HG02623 (cell line): ENCODE results near the gene MAPK8IP3.
"Not testable (repeated sequence)": the region's sequence is repeated elsewhere in the genome, so short reads cannot be mapped to it uniquely, and the experiment has no call there.

Source experiments
- ATAC-seq: cut with Tn5 transposase; IDR thresholded peaks from one replicate; pipeline ENCODE4 v1.9.1; 2021; ENCODE audit warnings: moderate library complexity; ENCODE audit not compliant: unreplicated experiment

MAPK8IP3 gene

DNA sequence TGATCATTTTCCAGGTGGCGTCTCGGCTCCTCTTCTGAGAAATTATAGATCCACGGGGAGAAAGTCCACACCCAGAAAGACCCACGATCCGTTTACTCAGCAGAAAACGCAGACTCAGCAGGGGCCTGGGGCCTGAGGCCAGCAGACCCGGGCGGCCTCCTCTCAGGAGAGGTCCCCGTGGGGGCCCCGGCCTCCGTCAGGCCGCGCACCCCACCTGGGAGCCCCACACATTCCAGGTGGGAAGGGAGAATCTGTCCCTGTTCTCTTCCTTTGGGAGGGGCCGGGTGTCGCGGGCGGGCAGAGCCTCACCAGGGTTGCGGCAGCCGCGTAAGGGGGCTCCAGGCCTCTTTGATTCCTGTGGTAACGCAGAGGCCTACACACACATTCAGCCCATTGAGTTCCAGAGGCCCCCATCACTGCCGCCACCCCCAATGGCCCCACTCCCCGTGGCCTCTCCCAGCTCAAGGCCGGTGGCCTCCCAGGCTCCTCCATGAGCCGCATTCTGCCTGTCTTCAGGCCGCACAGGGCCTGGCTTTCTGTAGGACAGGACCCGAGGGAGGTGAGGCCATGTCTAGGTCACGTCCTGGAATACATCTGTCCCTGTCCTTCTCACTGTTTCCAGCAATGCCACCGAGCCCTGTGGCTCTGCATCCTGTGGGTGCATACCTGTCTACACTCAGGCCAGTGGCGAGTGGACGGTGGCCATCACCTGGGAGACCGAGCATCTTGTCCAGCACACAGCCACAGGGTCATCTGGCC lies 89.1 kb downstream of the MAPK8IP3 start:
- no peak for ATAC-seq

DNA sequence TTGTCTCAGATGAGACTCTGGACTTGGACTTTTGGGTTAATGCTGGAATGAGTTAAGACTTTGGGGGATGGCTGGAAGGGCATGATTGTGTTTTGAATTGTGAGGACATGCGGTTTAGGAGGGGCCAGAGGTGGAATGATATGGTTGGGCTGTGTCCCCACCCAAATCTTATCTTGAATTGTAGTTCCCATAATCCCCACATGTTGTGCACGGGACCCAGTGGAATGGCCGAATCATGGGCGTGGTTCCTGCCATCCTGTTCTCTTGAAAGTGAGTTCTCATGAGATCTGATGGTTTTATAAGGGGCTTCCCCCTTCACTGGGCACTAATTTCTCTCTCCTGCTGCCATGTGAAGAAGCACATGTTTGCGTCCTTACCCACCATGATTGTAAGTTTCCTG lies 93.3 kb downstream of the MAPK8IP3 start:
- not testable (repeated sequence) for ATAC-seq

DNA sequence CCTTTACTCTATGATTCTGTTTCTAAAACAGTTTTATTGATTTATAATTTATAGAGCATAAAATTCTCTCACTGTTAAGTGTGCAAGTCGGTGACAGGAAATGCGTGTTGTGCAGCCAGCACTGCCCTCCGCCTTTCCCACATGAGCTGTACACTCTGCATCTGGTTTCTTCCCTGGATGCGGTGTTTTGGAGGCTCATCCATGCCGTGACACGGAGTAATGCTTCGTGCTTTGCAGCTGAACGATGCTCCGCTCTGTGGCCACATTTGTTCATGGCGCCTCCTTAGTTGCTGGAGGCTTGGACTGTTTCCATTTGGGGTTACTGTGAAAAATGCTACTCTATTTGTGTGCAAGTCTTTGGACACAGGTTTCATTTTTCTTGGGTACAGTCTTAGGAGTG lies 94.7 kb downstream of the MAPK8IP3 start:
- ATAC-seq: no peak

DNA sequence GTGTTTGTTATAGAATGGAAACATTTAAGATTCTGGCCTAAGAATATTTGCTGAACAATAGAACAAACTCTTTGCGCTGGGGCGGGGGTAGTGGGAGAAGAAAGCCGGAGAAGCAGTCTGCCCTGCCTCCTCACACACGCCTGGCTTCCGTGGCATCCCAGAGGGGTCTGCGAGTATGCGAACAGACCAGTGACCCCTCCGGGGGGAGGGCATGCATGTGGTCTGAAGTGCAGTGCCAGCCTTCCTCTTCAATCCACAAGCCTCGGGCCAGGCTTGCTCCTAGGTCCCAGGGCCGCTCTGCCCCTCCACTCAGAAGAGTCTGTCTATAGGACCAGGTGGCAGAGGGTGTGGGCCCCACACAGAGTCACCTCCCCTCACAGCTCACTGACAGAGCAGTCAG lies 101.6 kb downstream of the MAPK8IP3 start:
- no peak for ATAC-seq

DNA sequence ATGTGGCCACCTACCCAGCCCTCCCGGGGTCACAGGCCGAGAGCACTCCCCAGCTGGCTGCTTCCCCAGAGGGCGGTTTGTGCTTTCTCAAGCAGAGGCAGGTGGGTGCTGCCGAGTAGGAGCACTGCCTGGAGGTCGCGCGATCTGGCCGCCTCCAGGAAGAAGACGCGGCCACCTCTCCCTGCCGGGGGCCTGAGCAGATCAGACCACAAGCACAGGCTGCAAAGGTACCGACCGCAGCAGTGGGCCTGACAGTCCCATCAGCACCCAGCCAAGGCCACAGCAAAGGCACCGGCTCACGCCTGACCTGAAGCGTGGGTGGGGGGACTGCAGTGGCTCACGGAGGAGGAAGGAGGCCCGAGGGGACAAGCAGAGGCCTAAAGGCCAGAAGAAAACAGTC lies 102.7 kb downstream of the MAPK8IP3 start:
- ATAC-seq: no peak

DNA sequence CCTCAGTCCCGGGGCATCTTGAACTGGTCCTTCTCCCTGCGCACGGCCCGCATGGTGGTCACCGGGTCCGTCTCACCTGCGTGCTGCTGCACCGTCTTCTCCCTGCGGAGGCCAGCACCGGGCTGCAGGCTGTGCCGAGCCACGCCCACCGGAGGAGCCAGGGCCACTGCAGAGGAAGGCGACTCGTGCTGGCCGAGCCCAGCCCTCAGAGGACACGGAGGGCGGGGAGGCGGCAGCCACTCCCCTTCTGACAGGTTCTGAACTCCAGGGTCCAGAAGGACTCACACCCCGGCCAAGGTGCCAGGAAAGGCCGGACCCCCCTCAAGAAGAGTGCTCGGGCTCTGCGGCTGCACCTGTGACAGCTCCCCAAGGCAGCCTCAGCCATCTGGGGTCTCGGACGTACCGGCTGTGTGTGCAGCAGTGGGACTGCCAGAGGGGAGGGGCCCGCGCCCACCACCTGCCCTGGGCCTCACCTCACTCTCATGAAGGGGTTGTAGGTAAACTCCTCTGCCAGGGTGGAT lies 103.3 kb downstream of the MAPK8IP3 start:
- no peak for ATAC-seq

DNA sequence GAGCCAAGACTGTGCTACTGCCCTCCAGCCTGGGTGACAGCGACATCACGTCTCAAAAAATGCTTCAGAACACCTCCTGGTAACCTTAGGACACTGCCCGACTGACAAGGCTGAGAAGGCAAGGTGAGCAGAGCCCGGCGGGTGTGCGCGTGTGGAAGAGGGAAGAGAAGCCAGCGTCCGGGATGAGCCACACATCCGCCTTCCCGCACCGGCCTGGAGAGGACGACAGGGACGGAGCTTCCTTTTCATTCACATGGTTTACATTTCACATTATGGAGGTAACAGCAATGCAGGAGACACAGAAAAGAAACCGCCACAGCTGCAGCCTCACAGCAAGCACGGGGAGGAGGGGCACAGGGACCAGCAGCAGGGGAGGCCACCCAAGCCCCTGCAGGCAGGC lies 104.1 kb downstream of the MAPK8IP3 start:
- no peak for ATAC-seq

DNA sequence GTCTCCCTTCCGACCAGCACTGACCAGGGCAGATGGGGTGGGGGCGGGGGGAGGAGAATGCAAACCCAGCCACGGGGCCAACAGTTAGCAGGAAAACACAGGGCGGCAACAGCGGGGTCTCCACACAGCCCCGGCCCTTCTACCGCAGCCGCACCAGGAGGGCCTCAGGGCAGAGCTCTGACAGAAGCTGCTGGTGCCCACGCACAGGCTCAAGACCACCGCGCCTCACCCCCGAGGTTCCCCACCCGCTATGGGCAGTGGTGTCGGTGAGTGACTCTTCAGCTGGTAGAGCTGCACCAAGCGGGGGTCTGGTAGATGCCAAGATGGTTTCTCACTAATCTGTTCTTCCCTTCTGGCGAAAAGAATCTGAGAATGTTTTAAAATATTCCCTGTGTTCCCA lies 104.5 kb downstream of the MAPK8IP3 start:
- no peak for ATAC-seq

DNA sequence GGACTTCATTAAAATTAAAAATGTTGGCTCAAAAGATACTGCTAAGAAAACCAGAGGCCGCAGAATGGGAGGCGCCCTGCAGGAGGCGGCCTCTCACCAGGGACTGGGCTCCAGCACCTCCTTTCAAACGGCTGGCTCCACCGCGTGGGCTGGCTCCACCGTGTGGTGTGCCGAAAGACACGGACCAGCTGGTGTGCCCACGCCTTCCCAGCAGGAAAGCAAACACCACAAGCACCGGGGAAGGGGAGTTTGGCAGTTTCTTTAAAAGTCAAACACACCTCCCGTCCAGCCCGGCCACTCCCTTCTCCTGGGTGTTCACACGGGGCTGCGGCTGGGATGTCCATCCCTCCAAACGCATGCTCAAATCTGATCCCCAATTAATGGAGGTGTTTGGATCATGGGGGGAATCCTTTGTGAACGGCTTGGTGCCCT lies 106.8 kb downstream of the MAPK8IP3 start:
- ATAC-seq: no peak

DNA sequence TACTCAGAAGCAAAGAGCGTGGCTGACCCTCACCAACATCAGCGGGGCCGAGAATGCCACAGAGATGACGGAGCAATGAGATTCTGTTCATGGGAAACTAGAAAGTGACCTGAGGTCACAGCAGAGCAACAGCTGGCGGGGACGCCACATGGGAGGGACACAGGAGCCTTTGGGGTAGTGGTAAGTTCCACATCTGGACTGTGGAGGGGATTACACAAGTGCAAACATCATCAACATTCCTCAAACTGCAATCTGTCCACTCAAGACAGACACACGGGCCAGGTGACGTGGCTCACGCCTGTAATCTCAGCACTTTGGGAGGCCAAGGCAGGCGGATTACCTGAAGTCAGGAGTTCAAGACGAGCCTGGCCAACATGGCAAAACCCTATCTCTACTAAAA lies 109.5 kb downstream of the MAPK8IP3 start:
- no peak for ATAC-seq

DNA sequence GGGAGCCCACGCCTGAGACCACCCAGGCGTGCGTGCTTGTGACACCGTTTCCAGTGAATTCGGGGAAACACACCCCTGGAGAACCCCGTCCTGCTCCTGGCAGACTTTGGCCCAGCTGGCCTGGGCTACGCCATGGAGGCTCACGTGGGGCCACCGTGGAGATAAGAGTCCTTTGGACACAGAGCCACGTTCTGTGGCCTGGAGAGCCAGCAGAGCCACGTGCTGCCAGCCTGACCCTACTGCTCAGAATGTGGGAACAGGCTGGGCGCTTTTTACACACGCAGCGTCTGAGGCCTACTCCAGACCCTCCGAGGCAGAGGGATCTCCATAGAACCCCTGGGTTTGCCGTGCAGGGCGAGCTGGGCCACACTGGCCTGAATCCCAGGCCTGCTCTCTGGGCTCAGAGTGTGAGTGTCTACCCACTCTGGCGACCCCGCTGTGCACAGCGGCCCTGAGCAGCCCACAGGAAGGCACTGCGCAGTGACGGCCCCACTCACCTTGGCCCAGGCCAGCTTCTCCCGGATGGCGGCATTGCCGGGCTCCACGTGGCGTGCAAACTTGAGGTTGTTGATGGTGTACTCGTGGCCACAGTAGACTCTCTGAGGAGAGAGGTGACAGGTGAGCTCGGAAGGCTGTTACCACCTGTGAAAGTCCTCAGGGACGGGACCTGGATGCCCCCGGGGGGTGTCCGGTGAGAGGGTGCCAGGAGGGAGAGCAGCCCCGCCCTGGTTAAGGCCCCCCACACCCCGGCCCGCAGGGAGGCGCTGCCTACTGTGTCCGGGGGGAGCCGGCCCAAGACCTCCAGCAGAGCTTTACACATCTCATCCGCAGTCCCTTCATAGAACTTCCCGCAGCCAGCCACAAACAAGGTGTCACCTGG lies 110.6 kb downstream of the MAPK8IP3 start:
- ATAC-seq: no peak

DNA sequence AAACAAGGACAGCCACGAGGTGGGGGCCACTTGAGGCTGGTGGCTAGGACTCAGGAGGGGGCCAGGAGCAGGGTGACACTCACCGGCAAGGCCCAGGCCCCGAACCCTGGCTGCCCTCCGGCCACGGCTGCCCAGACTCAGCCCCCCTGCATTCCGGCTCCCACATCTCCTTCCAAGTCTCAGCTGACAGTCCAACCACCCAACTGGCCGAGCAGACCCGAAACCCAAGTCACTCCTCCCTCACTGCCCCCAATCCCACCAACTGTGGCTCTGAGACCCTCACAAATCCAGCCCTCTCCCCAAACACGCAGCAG lies 111.2 kb downstream of the MAPK8IP3 start:
- ATAC-seq: no peak

DNA sequence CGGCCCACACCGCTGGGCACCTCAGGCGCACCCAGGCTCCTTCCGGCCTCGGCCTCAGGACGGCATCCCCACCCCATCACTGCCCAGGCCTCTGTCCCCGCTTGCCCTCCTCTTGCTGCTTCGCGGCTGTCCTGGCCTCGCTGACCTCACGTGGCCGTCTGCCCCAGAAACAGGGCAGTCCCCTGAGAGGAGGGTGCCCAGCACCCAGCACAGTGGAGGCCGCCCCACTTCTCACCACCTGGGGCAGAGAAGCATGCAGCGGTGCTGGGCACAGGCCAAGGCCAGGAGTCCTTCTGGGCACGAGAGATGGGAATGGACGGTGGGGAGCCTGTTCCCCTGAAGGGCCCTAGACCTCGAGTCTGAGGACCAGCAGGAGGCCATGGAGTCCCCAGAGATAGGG lies 111.7 kb downstream of the MAPK8IP3 start:
- ATAC-seq: no peak

DNA sequence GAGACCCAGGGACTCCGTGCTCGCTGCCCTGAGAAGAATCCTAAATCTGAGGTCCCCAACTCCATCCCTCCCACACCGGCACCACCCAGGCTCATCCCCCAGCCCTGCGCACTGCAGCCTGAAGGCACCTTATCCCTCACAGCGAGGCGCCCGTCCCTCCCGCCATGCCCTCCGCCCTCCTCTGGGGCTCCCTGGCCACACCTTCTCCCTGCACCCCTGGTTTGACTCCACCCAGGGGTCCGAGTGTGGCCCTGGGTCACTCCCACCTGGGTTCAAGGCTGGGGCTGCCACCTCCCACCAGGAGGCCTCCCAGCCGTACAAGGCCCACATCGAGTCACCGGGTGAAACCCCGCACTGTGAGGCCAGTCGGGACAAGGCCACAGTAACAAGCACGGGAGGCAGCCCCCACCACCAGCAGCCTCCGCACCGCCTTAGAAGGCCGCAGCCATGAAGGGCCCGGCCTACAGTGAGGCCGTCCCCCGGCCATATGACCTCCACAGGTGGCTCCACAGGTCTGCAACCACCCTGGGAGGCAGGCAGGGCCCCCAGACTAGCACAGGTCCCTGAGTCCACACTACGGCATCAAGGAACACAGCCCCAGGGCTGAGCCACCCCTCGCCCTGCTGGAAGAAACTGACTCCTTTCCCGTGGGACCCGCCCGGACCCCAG lies 112.3 kb downstream of the MAPK8IP3 start:
- ATAC-seq: no peak

DNA sequence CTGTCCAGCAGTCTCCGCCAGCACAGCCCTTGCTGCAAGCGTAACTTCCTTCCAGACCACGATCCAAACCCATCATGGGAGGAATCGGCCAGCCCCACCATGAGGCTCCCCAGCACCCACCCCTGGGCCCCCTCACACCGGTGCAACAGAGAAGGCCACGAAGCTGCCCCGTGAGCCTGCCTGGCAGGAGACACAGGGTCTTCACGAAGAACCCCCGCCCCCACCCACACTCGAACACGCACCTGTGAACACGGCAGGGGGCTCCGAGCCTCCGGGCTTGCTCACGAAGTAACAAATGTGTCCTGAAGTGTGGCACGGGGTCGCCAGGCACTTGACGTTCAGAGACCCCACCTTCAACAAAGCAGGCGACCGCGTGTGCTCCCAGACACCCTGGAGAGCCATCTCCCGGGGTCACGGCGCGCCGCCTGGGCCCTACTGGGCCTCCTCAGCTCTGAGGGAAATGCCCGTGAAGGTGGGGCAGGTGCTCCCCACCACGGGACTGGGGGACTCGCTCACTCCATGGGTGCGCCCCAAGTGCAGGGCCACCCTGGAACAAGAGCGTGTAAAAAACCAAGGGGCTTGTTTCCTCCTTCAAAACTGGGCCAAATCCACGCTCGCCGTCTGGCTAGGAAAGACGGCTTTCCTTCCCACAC lies 113.0 kb downstream of the MAPK8IP3 start:
- ATAC-seq: no peak

DNA sequence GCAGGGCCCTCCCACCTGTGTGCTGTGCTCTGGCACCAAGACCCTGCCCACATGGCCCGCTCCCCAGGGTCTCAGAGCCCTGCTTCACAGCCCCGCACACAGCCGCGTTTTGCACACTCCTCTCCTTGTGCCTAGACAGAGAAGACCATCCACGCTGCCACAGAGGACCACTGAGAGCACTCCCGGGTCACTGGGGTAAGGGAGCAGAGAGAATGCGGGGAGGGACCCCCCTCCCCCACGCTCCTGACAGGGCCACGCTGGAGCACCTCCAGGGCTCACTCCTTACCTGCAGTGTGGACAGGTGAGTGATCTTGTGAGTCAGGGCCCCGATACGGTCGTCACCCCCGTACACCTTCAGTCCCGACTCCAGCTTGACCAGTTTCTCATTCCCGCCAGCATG lies 113.6 kb downstream of the MAPK8IP3 start:
- no peak for ATAC-seq
